Activated CD8-positive, alpha-beta T cell treated with anti-CD3 and anti-CD28 coated beads for 36 hours (primary cell): ENCODE results near the gene B9D1. TPM values are rescaled to one million over a fixed set of nuclear protein-coding genes. Genes with fewer than 3 reads are reported as not detected.

Source experiments
- ATAC-seq: fragments of 200-7000 bp; cut with Tn5 transposase; one replicate; pipeline ENCODE4 v1.10.0; 2021; ENCODE audit warnings: mild to moderate bottlenecking, moderate library complexity
- CTCF ChIA-PET: fragments of 350-600 bp; sonication (Branson Sonifier 250); formaldehyde crosslinking; loops from one replicate; lab custom pipeline; 2021; ENCODE audit warnings: antibody characterized with exemption; lab: Charles Lee
- POLR2A ChIA-PET: fragments of 350-600 bp; sonication (Branson Sonifier 250); formaldehyde crosslinking; loops from one replicate; lab custom pipeline; 2021; ENCODE audit warnings: antibody characterized with exemption; lab: Charles Lee
- DNase-seq: peaks from one replicate; pipeline ENCODE4 v3.0.0-alpha.2; 2020
- H3K27ac Mint-ChIP-seq: one replicate; pipeline ENCODE4 v1.8.0; 2021; ENCODE audit warnings: mild to moderate bottlenecking, mixed read lengths
- H3K27me3 Mint-ChIP-seq: one replicate; pipeline ENCODE4 v1.8.0; 2021; ENCODE audit warnings: mixed read lengths
- H3K36me3 Mint-ChIP-seq: one replicate; pipeline ENCODE4 v1.8.0; 2021; ENCODE audit warnings: low read depth, mixed read lengths
- H3K4me1 Mint-ChIP-seq: one replicate; pipeline ENCODE4 v1.8.0; 2021; ENCODE audit warnings: low read depth, mixed read lengths
- H3K4me3 Mint-ChIP-seq: one replicate; pipeline ENCODE4 v1.8.0; 2021; ENCODE audit warnings: mild to moderate bottlenecking, moderate library complexity, mixed read lengths
- H3K9me3 Mint-ChIP-seq: one replicate; pipeline ENCODE4 v1.8.0; 2021; ENCODE audit warnings: mixed read lengths
- CTCF ChIP-seq: fragments of 200-600 bp; IDR thresholded peaks from one replicate; pipeline ENCODE4 v1.8.0; 2022; ENCODE audit warnings: antibody characterized with exemption, mild to moderate bottlenecking
- intact Hi-C: fragments of 100-400 bp; cut with micrococcal nuclease; formaldehyde crosslinking; loops from one replicate; pipeline ENCODE4 v1.10.0; 2022
- total RNA-seq, 2 experiments: library from RNA; stranded (reverse); gene quantifications; one replicate each; pipeline ENCODE4 v1.2.3, GENCODE V29; 2021

Gene B9D1
- total RNA-seq, 2 experiments from 2014 or later: 7.2 to 9.4 TPM

GRCh38 chr17:19364699-19365498 is 2.4 kb upstream of the B9D1 start:
- ChIA-PET POLR2A (interaction anchor here (0.6 to 1.1 kb wide), 4 partner anchors 10 to 51 kb away, joined by 3 to 4 read pairs (median 3); no protein-coding TSS in a partner anchor), CTCF (interaction anchor here (0.6 to 7.8 kb wide), 6 partner anchors 10 to 402 kb away, joined by 3 to 133 read pairs (median 10); partner anchors contain the start of gene MAPK7)
- no peaks in the 10 kb centered on the region for H3K9me3 Mint-ChIP-seq
- H3K27me3 Mint-ChIP-seq: peaks cover 4% of the 10 kb centered on the region
- H3K4me3 Mint-ChIP-seq: no peak overlapping the region
- ATAC-seq: no peak
- DNase-seq: no peak
- intact Hi-C loops: no loop called here
- H3K27ac Mint-ChIP-seq: no peak overlapping the region
- H3K36me3 Mint-ChIP-seq: no peaks in the 10 kb centered on the region
- no peak for TF ChIP-seq CTCF
- H3K4me1 Mint-ChIP-seq: peaks cover 14% of the 10 kb centered on the region

GRCh38 chr17:19363460-19364035 is 1.0 kb upstream of the B9D1 start:
- Mint-ChIP-seq H3K27me3 (peaks cover 4% of the 10 kb centered on the region), H3K9me3 (no peaks in the 10 kb centered on the region), H3K4me1 (peaks cover 5% of the 10 kb centered on the region), H3K4me3 (peak overlapping the region; percentile 81), H3K36me3 (no peaks in the 10 kb centered on the region), H3K27ac (no peak overlapping the region)
- ATAC-seq: no peak
- intact Hi-C loops: loop anchor here (2.0 kb wide), 1 partner anchor 83 kb away; no protein-coding TSS in a partner anchor
- ChIA-PET CTCF (interaction anchor here (0.6 to 7.8 kb wide), 41 partner anchors 9 to 404 kb away, joined by 3 to 133 read pairs (median 5); partner anchors contain the start of genes ALDH3A2 and MAPK7), POLR2A (interaction anchor here (0.7 to 1.4 kb wide), 6 partner anchors 15 to 400 kb away, joined by 3 to 6 read pairs (median 4); partner anchors contain the start of genes ALDH3A2 and MAPK7)
- TF ChIP-seq CTCF: no peak
- DNase-seq: no peak

GRCh38 chr17:19363114-19363438 is 553 bp upstream of the B9D1 start:
- no peak for DNase-seq
- ChIA-PET CTCF (interaction anchor here (0.6 to 7.8 kb wide), 51 partner anchors 10 to 404 kb away, joined by 3 to 133 read pairs (median 4); partner anchors contain the start of genes ALDH3A2 and MAPK7), POLR2A (interaction anchor here (0.7 to 1.4 kb wide), 6 partner anchors 15 to 400 kb away, joined by 3 to 6 read pairs (median 4); partner anchors contain the start of genes ALDH3A2 and MAPK7)
- peak; percentile 11 for TF ChIP-seq CTCF
- H3K9me3 Mint-ChIP-seq: no peaks in the 10 kb centered on the region
- H3K27ac Mint-ChIP-seq: peak overlapping the region; percentile 81
- intact Hi-C loops: loop anchor here (2.0 kb wide), 1 partner anchor 84 kb away; no protein-coding TSS in a partner anchor
- no peak for ATAC-seq
- peaks cover 5% of the 10 kb centered on the region for H3K4me1 Mint-ChIP-seq
- peak overlapping the region; percentile 81 for H3K4me3 Mint-ChIP-seq
- peaks cover 4% of the 10 kb centered on the region for H3K27me3 Mint-ChIP-seq
- no peaks in the 10 kb centered on the region for H3K36me3 Mint-ChIP-seq

- H3K4me3 Mint-ChIP-seq: peak overlapping the region; percentile 81
- ChIA-PET POLR2A (interaction anchor here (1.2 to 1.4 kb wide), 2 partner anchors 86 to 286 kb away, joined by 4 read pairs; partner anchors contain the start of gene ALDH3A2), CTCF (interaction anchor here (0.6 to 7.8 kb wide), 13 partner anchors 9 to 138 kb away, joined by 3 to 133 read pairs (median 7); partner anchors contain the start of gene MAPK7)
- no peak for DNase-seq
- no peak overlapping the region for H3K27ac Mint-ChIP-seq
- no peaks in the 10 kb centered on the region for H3K36me3 Mint-ChIP-seq
- no peaks in the 10 kb centered on the region for H3K9me3 Mint-ChIP-seq
- peaks cover 5% of the 10 kb centered on the region for H3K4me1 Mint-ChIP-seq
- intact Hi-C loops: loop anchor here (2.0 kb wide), 1 partner anchor 85 kb away; no protein-coding TSS in a partner anchor
- no peak for TF ChIP-seq CTCF
- ATAC-seq: no peak
- peaks cover 4% of the 10 kb centered on the region for H3K27me3 Mint-ChIP-seq
These were observed 613 bp downstream of the B9D1 start for GRCh38 chr17:19361944-19362276.
